Neural cell (in vitro differentiated cells): ENCODE data around the gene RAVER2.

Source experiments
- CTCF ChIP-seq: fragments of 450-650 bp; IDR thresholded peaks from 2 replicates; pipeline ENCODE4 v1.5.1; 2014; ENCODE audit warnings: antibody characterized with exemption, mild to moderate bottlenecking, moderate library complexity; ENCODE audit not compliant: poor library complexity, severe bottlenecking
- EP300 ChIP-seq: fragments of 450-650 bp; conservative IDR thresholded peaks from 2 replicates; pipeline ENCODE4 v1.6.1; 2014; ENCODE audit warnings: antibody characterized with exemption, mild to moderate bottlenecking, moderate library complexity; ENCODE audit not compliant: poor library complexity, severe bottlenecking
- EZH2 ChIP-seq: fragments of 200-600, 300-800 bp; shearing (Covaris generic), sonication (generic); IDR thresholded peaks from 2 replicates; pipeline ENCODE4 v1.6.1; 2014; ENCODE audit warnings: antibody characterized with exemption, low read length, borderline replicate concordance, mild to moderate bottlenecking; ENCODE audit not compliant: insufficient read depth, poor library complexity, severe bottlenecking
- POLR2AphosphoS5 ChIP-seq: IDR thresholded peaks from 2 replicates; pipeline ENCODE4 v1.6.1; 2012
- RAD21 ChIP-seq: fragments of 450-650 bp; conservative IDR thresholded peaks from 2 replicates; pipeline ENCODE4 v1.6.1; 2014; ENCODE audit warnings: antibody characterized with exemption, mild to moderate bottlenecking, moderate library complexity
- SMC3 ChIP-seq: fragments of 450-650 bp; conservative IDR thresholded peaks from 2 replicates; pipeline ENCODE4 v1.6.1; 2014; ENCODE audit warnings: antibody characterized with exemption, mild to moderate bottlenecking, moderate library complexity; ENCODE audit not compliant: poor library complexity
- TAF1 ChIP-seq: IDR thresholded peaks from 2 replicates; pipeline ENCODE4 v1.6.1; 2012; ENCODE audit warnings: low read depth

GRCh38 chr1:64849942-64850341 is 105.1 kb downstream of the RAVER2 start:
- TF ChIP-seq CTCF: no peak
- no peak for TF ChIP-seq EZH2
- TF ChIP-seq RAD21: no peak
- TF ChIP-seq EP300: no peak
- no peak for TF ChIP-seq TAF1
- TF ChIP-seq SMC3: no peak
- TF ChIP-seq POLR2AphosphoS5: no peak
